Mucosa of descending colon (tissue), 3 donors: Measurements from ENCODE around the gene FGB. TPM values are rescaled to one million over a fixed set of nuclear protein-coding genes. Genes with fewer than 3 reads are reported as not detected.
A peak's percentile ranks its signal among the peaks of the same experiment; 100 is the strongest.

Experiments
- ATAC-seq: fragments of 200-7000 bp; cut with Tn5 transposase; one replicate; pipeline ENCODE4 v1.9.1; 2020; ENCODE audit warnings: mild to moderate bottlenecking, moderate library complexity
- DNase-seq, 3 donors: peaks; one replicate each; pipeline ENCODE4 v3.0.0-alpha.2; 2020
- H3K36me3 ChIP-seq: fragments of 200-600 bp; one replicate; pipeline ENCODE4 v1.8.0; 2021; ENCODE audit warnings: low read depth, mild to moderate bottlenecking
- H3K4me1 ChIP-seq: fragments of 200-600 bp; one replicate; pipeline ENCODE4 v1.8.0; 2021; ENCODE audit warnings: low read depth, mild to moderate bottlenecking
- H3K4me3 ChIP-seq: fragments of 200-600 bp; one replicate; pipeline ENCODE4 v1.8.0; 2021; ENCODE audit warnings: mild to moderate bottlenecking
- H3K9me3 ChIP-seq: fragments of 200-600 bp; one replicate; pipeline ENCODE4 v1.8.0; 2021; ENCODE audit warnings: mild to moderate bottlenecking
- intact Hi-C, 2 donors: fragments of 100-400 bp; cut with DNase I in 1 of 2; cut with micrococcal nuclease in 1 of 2; formaldehyde crosslinking; loops; one replicate each; pipeline versions ENCODE4 v1.11.0 to v1.11.1; 2022; cut with DNase I, micrococcal nuclease
- total RNA-seq, 3 donors: library from RNA; stranded (reverse); fragmentation: NEBNext Ultra II Directional in 2 of 3; extraction: Animal tissue kit (Norgen Biotek cat#: 25700) in 2 of 3; gene quantifications; one replicate each; pipeline versions ENCODE4 v1.2.1 to v1.2.4, GENCODE V29; 2021 to 2023
- TF ChIP-seq, protein P1 (sequence below): fragments of 200-600 bp; IDR thresholded peaks from one replicate; pipeline ENCODE4 v1.8.0; 2022; ENCODE audit warnings: antibody characterized with exemption, mild to moderate bottlenecking
- donor health status: DM: no; HTN: no; CAD: no; lungs with moderate emphysema.
- donor health status: DM: no; HTN: no; CAD: no.
- donor health status: DM: no; HTN: yes; CAD: no.

Gene FGB
- total RNA-seq, 3 donors from 2014 or later, result 0.63 to 1.0 TPM; not detected in 1

DNA sequence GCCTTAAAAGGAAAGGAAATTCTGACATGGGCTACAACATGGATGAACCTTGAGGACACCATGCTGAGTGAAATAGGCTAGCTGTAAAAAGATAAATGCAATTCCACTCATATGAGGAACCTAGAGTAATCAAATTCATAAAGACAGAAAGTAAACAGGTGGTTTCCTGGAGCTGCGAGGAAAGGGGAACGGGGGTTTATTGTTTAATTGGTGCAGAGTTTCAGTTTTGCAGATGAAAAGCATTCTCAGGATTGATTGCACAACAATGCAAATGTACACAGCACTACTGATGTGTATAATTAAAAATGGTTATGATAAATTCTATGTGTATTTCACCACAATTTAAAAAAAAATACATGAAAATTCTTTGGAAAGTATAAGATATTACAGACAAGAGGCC, 36.7 kb upstream of the FGB start:
- Histone ChIP-seq H3K4me3 (no peak overlapping the region), H3K36me3 (no peaks in the 10 kb centered on the region), H3K9me3 (no peaks in the 10 kb centered on the region), H3K4me1 (no peaks in the 10 kb centered on the region)
- TF ChIP-seq, protein P1, sequence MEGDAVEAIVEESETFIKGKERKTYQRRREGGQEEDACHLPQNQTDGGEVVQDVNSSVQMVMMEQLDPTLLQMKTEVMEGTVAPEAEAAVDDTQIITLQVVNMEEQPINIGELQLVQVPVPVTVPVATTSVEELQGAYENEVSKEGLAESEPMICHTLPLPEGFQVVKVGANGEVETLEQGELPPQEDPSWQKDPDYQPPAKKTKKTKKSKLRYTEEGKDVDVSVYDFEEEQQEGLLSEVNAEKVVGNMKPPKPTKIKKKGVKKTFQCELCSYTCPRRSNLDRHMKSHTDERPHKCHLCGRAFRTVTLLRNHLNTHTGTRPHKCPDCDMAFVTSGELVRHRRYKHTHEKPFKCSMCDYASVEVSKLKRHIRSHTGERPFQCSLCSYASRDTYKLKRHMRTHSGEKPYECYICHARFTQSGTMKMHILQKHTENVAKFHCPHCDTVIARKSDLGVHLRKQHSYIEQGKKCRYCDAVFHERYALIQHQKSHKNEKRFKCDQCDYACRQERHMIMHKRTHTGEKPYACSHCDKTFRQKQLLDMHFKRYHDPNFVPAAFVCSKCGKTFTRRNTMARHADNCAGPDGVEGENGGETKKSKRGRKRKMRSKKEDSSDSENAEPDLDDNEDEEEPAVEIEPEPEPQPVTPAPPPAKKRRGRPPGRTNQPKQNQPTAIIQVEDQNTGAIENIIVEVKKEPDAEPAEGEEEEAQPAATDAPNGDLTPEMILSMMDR, result no peak
- intact Hi-C loops, result no loop called here
- ATAC-seq (peak; percentile 76), DNase-seq (no peak)

DNA sequence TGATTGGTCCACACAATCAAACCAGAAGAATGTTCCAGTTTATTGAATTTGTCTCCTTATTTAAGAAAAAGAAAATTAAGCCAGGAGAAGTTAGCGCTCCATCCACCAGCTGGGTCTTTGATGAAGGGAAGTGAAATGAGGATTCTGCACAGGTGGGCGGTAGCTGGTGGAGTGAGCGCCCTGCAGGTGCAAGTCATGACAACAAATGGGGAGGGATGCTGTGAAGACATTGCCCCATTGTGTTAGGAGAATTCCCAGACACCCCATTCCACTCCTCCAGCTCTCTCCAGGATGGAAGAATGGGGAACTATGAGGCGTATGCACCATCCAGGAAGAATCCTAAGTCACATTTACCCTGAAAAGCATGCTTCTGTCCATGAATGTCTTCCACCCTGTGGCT, 35.5 kb upstream of the FGB start:
- DNase-seq (no peak), ATAC-seq (no peak)
- H3K4me3 ChIP-seq, result no peak overlapping the region
- intact Hi-C loops, result no loop called here
- no peaks in the 10 kb centered on the region for H3K4me1 ChIP-seq
- TF ChIP-seq, protein P1, result no peak
- no peaks in the 10 kb centered on the region for H3K36me3 ChIP-seq
- no peaks in the 10 kb centered on the region for H3K9me3 ChIP-seq

DNA sequence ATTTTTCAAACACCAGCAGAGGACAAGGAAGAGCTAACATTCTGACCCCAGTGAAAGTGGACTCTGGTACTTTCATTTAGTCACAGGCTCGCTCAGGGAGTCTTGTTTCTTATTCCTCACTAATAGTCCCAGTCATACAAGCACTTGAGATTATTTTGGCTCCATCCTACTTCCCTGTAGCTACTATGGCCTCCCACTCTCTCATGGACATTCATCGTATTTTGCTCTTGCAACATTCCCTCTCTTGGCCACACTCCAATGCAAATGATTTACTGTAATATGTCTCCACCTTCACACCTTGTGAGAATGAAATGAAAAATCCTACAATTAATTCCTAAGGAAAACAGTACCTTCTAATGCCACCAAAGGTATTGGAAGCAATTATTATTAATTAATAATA, 33.9 kb upstream of the FGB start:
- H3K4me1 ChIP-seq, result no peaks in the 10 kb centered on the region
- ATAC-seq (peak; percentile 53), DNase-seq (no peak)
- no peaks in the 10 kb centered on the region for H3K9me3 ChIP-seq
- intact Hi-C loops, result no loop called here
- no peaks in the 10 kb centered on the region for H3K36me3 ChIP-seq
- TF ChIP-seq, protein P1, result no peak
- no peak overlapping the region for H3K4me3 ChIP-seq

- no peaks in the 10 kb centered on the region for H3K4me1 ChIP-seq
- ATAC-seq, result no peak
These were observed 32.9 kb upstream of the FGB start for GRCh38 chr4:154529728-154530519.

DNA sequence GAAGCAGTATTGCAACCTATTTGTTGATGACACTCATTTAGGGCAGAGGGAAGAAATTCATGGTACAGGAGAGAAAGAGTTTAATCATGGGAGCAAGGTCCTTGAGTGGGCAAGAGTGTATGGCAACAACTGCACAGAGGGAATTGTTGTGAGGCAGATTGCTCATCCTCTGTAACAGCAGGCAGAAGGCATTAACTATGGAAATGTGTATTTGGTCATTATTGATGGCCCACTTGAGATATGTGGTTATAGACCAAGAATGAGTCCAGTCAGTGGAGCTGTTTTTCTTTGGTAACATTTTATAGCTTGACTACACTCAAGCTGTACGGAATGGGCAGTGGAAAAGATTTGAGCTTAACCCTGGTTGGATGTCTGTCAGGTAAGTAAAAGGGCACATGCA, 28.5 kb upstream of the FGB start:
- Histone ChIP-seq H3K36me3 (peaks cover 6% of the 10 kb centered on the region), H3K4me1 (no peaks in the 10 kb centered on the region), H3K9me3 (no peaks in the 10 kb centered on the region), H3K4me3 (no peak overlapping the region)
- ATAC-seq (no peak), DNase-seq (no peak)
- intact Hi-C loops, result no loop called here
- TF ChIP-seq, protein P1, result no peak

More at GRCh38 chr4:154529728-154530519, 32.9 kb upstream of the FGB start:
- no peaks in the 10 kb centered on the region for H3K9me3 ChIP-seq
- no peaks in the 10 kb centered on the region for H3K36me3 ChIP-seq
- DNase-seq, result no peak
- TF ChIP-seq, protein P1, result no peak
- intact Hi-C loops, result no loop called here
- no peak overlapping the region for H3K4me3 ChIP-seq
